HEK293T (cell line): ENCODE results near the gene RENBP.

ENCODE experiments used
- ARNT ChIP-seq: fragments of 450-650 bp; IDR thresholded peaks from 2 replicates; pipeline ENCODE4 v1.6.1; 2017; ENCODE audit warnings: mild to moderate bottlenecking
- CTBP1 ChIP-seq: fragments of 450-650 bp; IDR thresholded peaks from 2 replicates; pipeline ENCODE4 v1.6.1; 2016; ENCODE audit warnings: borderline replicate concordance
- ELF4 ChIP-seq: fragments of 450-650 bp; IDR thresholded peaks from 2 replicates; pipeline ENCODE4 v1.6.1; 2017; ENCODE audit warnings: antibody characterized with exemption
- FOXM1 ChIP-seq: fragments of 450-650 bp; IDR thresholded peaks from 2 replicates; pipeline ENCODE4 v1.6.1; 2017; ENCODE audit warnings: mild to moderate bottlenecking, borderline replicate concordance
- HDGF ChIP-seq: fragments of 450-650 bp; IDR thresholded peaks from 2 replicates; pipeline ENCODE4 v1.6.1; 2017; ENCODE audit warnings: antibody characterized with exemption, borderline replicate concordance
- LEF1 ChIP-seq: fragments of 450-650 bp; IDR thresholded peaks from 2 replicates; pipeline ENCODE4 v1.6.1; 2017; ENCODE audit warnings: mild to moderate bottlenecking, borderline replicate concordance
- NFRKB ChIP-seq: fragments of 450-650 bp; IDR thresholded peaks from 2 replicates; pipeline ENCODE4 v1.6.1; 2016; ENCODE audit warnings: mild to moderate bottlenecking, moderate library complexity
- SUZ12 ChIP-seq: fragments of 450-650 bp; IDR thresholded peaks from 2 replicates; pipeline ENCODE4 v1.6.1; 2016; ENCODE audit warnings: mild to moderate bottlenecking

DNA sequence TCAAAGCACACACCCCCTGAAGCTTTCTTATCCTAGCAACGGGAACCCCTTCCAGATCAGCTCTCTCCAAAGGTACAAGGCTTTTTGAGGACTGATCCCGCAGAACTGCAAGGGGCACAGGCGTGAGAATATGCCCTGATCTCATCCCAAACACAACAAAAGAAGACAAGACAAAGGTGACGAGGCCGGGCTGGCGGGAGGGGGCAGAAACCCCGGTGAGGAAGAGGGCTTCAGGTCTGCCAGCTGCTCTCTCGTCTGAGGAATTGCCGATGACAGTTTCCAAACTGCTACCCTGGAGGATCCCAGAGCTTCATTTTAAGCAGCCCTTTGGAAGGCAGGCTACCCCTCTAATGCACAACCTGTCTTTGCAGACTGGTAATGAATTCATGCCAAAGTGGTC lies 23.8 kb upstream of the RENBP start:
- TF ChIP-seq HDGF (no peak), FOXM1 (no peak), LEF1 (no peak), NFRKB (no peak), CTBP1 (no peak), SUZ12 (no peak), ELF4 (no peak), ARNT (no peak)
